Fibroblast of skin of right quadriceps (primary cell): ENCODE results near the gene KRIT1.

Experiments
- DNase-seq: peaks from one replicate; pipeline ENCODE4 v3.0.0-alpha.2; 2013

The KRIT1 gene

DNA sequence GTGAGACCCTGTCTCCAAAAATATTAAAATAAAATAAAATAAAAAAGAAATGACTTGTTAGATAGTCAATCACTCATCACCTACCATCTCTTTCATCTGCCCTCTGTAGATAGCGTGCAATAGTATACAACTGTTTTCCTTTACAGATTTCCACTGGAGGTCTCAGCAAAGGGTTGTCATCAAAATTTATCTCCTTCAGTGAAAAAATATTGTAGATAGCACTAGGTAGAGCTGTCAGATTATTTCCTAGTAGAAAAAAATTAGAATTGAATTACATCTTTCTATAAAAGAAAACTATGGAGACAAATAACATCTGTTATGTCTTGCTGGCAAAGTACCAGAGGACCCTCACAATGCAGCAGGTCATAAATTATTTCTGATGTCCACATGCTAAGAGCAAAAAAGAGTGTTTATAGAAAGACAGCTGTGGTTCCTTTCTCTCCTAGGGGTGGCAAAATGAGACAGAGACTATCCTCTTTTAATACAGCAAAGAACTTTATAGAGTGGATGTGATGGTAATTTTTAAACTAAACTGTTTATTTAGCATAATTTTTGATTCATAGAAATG is 95.2 kb downstream of the KRIT1 start:
- DNase-seq, result no peak

DNA sequence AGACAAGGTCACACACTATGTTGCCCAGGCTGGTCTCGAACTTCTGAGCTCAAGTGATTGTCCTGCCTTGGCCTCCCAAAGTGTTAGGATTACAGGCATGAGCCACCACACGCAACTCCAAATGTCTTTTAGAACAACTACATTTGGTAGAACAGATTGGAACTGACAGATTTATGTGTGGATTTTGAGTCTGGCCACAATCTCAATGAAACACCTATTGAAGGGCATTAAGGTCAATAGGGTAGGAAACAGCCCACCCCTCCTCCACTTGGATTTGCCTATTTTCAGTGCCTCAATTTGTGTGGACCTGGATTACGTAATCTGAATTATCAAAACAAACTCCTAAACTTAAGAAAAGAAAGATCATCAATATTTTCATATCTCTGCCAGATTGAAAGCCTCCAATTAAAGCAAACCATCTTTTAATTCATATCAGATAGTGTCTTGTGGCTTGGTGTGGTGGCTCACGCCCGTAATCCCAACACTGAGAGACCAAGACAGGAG is 95.9 kb downstream of the KRIT1 start:
- no peak for DNase-seq
